HT-29 (cell line): ENCODE results near the gene LRRFIP1. TPM values are rescaled to one million over a fixed set of nuclear protein-coding genes. Genes with fewer than 3 reads are reported as not detected.

Source experiments
- DNase-seq: peaks from one replicate; pipeline ENCODE4 v3.0.0-alpha.2; 2015; ENCODE audit warnings: low spot score
- total RNA-seq: library from RNA; depleted of rRNA; stranded (reverse); fragments of >200 nt; shearing (Covaris generic); gene quantifications from 2 replicates; pipeline ENCODE4 v1.2.3, GENCODE V29; 2014

The LRRFIP1 gene
- total RNA-seq, 1 experiment from 2014 or later, result 91.0 TPM

GRCh38 chr2:237638176-237638575 is 10.8 kb downstream of the LRRFIP1 start:
- DNase-seq, result no peak

DNA sequence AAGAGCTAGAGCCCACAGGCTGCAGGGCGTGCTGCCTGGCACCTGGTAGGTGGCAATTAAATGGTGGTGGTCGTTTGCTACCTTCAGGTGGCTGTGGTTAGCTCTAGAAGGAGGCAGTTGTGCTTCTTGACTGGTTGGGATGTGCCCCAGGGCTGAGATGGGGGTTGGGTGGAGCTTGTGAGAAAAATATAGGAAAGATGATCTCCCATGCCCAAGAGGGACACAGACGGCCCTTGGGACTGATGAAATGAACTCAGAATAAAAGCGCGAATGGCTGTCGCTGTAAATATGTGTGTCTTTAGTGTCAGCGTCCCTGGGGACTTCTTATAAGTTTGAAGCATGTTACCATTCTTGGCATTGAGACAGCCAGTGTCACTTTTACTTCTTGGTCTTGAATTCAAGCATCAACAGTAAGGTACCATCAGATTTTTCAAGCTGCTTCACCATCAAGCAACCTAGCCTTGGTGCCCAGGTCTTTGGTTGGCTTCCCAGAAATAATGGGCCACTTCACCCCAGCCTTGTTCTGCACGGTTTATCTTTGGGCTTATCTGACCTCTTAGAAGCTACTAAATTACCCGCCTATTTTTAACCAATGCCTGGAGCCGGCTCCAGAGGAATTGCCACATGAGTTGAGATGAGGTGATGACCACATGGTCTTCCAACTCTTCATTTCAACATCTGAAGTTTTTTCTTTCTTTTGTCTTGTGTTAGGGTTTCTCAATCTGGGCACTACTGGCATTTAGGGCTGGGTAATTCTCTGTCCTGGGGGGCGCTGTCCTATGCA is 11.9 kb downstream of the LRRFIP1 start:
- no peak for DNase-seq

GRCh38 chr2:237639836-237640220 is 12.4 kb downstream of the LRRFIP1 start:
- DNase-seq, result no peak

- no peak for DNase-seq
These were observed 13.2 kb downstream of the LRRFIP1 start for GRCh38 chr2:237640493-237640998.

GRCh38 chr2:237642038-237642734 is 14.8 kb downstream of the LRRFIP1 start:
- DNase-seq, result no peak

DNA sequence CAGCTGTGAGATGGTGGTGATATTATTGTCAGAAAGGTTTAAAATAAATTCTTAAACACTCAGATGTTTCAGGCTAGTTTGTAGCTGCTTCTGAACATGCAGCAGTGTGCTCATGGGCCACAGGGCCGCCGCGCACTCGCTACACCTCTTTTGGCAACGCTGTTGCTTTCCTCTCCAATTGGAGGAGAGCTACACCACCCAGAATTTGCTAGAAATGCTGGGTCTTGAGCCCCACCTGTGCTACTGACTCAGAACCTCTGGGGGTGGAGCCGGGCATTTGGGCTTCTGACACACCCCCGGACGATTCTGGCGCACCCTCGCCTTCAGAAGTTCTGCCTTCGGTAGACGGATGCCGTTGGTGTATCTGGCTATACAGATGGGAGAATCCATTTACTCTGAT is 15.7 kb downstream of the LRRFIP1 start:
- DNase-seq, result no peak

GRCh38 chr2:237643582-237644380 is 16.4 kb downstream of the LRRFIP1 start:
- no peak for DNase-seq

DNA sequence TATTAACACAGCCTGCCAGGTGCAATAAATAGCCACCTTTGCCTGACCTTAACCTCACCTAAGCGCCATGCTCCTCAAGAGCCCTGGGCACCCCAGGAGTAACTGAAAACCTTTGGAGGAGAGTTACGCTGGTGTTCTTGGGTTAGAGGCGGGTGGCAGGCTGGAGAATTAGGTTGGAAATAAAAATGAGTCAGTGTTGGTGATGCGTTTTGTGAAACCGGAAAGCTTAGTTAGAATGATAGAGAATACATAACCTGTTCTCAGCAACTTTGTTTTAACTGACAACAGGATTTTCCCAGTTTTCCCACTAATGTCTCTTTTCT is 17.0 kb downstream of the LRRFIP1 start:
- DNase-seq, result no peak

DNA sequence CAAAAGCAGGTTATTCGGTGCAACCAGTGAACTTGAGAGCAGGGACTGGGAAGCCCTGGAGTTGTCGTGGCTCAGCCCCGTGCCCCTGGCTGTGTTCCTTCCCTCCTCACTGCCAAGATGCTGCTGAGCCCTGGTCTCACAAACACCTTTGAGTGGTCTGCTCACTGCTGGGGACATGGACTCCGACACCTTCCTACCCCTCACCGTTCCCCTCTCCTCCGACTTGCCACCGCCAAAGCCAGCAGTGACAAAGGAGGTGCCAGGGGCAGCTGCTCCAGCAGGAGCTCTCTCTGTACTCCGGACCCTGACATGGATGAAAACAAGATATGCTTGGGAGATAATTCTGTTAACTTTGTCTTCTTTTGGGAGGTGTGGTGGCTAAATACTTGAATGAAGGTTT is 17.9 kb downstream of the LRRFIP1 start:
- DNase-seq, result no peak

DNA sequence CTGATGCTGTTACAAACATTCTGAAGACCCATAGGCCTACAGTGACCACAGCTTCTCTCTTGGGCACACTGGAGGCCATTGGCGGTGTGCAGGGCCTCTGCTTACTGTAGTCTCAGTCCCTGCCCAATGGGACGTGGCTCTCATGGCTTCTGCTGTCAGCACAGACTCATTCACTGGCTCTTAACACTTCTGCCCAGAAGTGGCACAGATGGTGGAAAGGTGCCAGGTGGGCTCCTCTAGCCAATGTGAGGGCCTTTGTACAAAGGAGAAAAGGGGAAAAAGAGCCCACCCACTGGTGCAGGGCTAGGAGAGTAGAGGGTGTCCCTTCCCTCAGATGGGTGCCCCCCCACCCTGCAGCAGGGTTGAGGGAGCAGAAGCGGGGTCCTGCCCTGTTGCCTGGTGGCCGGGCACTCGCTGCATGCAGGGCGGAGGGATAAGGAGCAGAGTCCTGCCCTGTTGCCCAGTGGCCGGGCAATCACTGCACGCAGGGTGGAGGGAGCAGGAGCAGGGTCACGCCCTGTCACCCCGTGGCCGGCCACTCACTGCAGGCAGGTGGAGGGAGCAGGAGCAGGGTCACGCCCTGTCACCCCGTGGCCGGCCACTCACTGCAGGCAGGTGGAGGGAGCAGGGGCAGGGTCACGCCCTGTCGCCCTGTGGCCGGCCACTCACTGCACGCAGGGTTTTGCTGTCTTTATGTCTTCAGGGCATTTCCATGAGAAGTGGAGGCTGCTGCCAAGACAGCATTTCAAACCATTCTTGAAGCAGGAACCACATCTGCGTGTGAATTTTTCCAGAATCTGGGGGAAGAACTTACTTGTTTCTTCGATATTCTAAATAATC is 20.0 kb downstream of the LRRFIP1 start:
- no peak for DNase-seq

DNA sequence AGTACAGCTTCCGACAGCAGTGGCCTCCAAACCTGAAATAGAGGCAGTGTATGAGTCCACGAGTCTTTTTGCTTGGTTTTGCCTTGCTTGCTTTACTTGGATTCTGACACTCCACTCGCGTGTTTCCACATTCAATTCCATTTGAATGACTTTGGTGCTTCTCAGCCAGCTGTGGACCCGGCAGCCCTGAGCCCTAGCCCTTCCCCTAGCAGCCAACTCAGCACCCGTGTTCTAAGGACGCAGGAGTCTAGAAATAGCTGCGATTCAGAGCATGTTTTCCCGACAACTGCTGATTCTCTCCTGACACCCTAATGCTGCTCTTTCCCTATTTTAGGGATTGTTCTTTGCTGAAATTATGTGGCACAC is 20.6 kb downstream of the LRRFIP1 start:
- no peak for DNase-seq

GRCh38 chr2:237649541-237650454 is 22.4 kb downstream of the LRRFIP1 start:
- no peak for DNase-seq

- peak; percentile 58 for DNase-seq
These were observed 23.1 kb downstream of the LRRFIP1 start for GRCh38 chr2:237650455-237650850.

GRCh38 chr2:237651761-237652160 is 24.4 kb downstream of the LRRFIP1 start:
- no peak for DNase-seq

DNA sequence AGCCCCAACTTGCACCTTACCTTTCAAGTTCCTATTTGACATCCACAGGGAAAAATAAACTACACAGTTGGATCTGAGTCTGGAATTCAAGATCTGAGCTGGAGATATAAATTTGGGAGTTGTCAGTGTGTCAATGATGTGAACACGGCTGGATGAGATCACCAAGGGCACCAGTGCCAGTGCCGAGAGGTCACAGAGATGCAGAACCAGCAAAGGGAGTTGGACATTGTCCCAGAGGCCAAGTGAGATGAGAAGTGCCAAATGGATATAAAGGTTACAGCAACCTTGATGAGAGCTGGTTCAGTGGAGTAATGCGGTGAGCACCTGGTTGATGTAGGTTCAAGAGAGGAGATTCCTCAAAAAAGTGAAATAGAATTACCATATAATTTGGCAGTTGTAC is 24.8 kb downstream of the LRRFIP1 start:
- no peak for DNase-seq

DNA sequence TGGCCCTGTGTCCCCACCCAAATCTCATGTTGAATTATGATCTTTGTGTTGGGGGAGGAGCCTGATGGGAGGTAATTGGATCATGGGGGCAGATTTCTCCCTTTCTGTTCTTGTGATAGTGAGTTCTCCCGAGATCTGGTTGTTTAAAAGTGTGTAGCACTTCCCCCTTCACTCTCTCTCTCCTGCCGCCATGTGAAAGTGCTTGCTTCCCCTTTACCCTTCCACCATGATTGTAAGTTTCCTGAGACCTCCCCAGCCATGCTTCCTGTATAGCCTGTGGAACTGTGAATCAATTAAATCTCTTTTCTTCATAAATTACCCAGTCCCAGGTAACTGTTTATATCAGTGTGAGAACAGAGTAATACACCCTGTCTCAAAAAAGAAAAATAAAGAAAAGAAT is 25.5 kb downstream of the LRRFIP1 start:
- DNase-seq, result no peak

GRCh38 chr2:237653776-237654558 is 26.6 kb downstream of the LRRFIP1 start:
- no peak for DNase-seq

DNA sequence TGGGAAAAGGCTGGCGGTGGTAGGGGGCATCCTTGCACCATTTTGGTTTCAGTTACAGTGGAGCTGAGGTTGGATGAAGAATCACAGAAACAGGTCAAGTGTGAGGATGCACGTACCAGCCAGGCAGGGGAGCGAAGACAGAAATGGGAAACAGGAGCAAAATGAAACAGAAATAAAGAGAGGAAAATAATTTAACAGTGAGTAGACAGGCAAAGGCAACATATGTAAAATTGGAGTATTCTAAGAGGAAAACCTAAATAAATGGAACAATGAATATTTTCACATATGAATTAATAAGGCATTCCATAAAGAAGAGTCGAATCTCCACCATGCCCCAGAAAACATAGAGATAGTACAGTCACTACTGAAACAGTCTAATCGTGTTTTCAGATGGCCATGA is 29.7 kb downstream of the LRRFIP1 start:
- DNase-seq, result no peak

- DNase-seq, result no peak
These were observed 33.1 kb downstream of the LRRFIP1 start for GRCh38 chr2:237660381-237660900.
